ENCODE data around the gene CACNA2D3. TPM values are rescaled to one million over a fixed set of nuclear protein-coding genes. Genes with fewer than 3 reads are reported as not detected.

Gene CACNA2D3
- total RNA-seq, 1 experiment from 2014 or later: not detected

DNA sequence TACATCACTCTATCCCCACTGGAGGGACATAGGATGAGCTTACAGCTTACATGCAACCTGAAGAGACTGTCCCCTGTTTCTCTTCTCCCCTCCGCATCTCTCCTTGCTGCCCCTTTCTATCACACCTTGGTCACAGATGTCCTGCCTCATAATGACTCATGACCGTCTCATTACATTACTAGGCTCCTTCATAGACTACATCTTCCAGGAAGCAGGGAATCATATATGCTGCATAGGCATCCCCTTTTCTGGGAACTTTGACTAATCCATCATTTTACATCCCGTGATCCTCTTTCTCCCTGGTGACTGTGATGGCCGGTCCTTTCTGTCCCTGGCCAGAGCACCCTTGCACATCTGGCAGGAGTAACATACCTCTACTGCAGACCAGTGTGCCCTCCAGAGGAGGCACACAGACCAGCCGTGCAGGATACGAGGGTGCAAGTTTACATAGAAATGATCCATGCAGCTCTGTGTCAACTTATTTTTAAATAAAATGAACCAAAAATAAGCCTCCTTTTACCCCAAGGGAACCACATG, 188.9 kb downstream of the CACNA2D3 start:
- intact Hi-C loops (cut with micrococcal nuclease): no loop called here
- no peak overlapping the region for H3K9ac ChIP-seq (ENCODE audit: low read length)
- H3K4me3 ChIP-seq (ENCODE audit: low read length): no peak overlapping the region
- no peaks in the 10 kb centered on the region for H3K79me2 ChIP-seq (ENCODE audit: low read length)
- no peaks in the 10 kb centered on the region for H3K9me3 ChIP-seq (ENCODE audit: low read length)
- no peak overlapping the region for H3K4me2 ChIP-seq (ENCODE audit: low read length)
- no peak for TF ChIP-seq EZH2phosphoT487 (IDR thresholded peaks at IDR 0.05; ENCODE audit: borderline replicate concordance, low read length)
- no peak for TF ChIP-seq EZH2 (IDR thresholded peaks at IDR 0.05; ENCODE audit: low read length, unreplicated experiment)
- TF ChIP-seq CTCF (conservative IDR thresholded peaks at IDR 0.05; ENCODE audit: low read depth, low read length): no peak
- H2AFZ ChIP-seq (ENCODE audit: low read length): no peak overlapping the region
- H3K36me3 ChIP-seq (ENCODE audit: low read depth, low read length): no peaks in the 10 kb centered on the region
- H3K4me1 ChIP-seq (ENCODE audit: insufficient read depth, low read length): no peaks in the 10 kb centered on the region
- H4K20me1 ChIP-seq (ENCODE audit: low read length): no peaks in the 10 kb centered on the region
- POLR2A ChIA-PET (ENCODE audit: unreplicated experiment): no interaction called here
- DNase-seq: no peak
- CTCF ChIA-PET: no interaction called here
- H3K27ac ChIP-seq (ENCODE audit: low read length): no peak overlapping the region
- ATAC-seq: no peak
- H3K9me2 ChIP-seq (replicated peaks; ENCODE audit: low read length): no peaks in the 10 kb centered on the region
- no TSS peak for BruUV-seq (replicated peaks)
- no peaks in the 10 kb centered on the region; the same call in 1 of the 2 replicates for H3K27me3 ChIP-seq (ENCODE audit: low read length)
- H3F3A ChIP-seq (ENCODE audit: low read length, unreplicated experiment): no peaks in the 10 kb centered on the region

GRCh38 chr3:54312156-54312899, 190.0 kb downstream of the CACNA2D3 start:
- TF ChIP-seq CTCF (conservative IDR thresholded peaks at IDR 0.05; ENCODE audit: low read depth, low read length): no peak
- TF ChIP-seq EZH2 (IDR thresholded peaks at IDR 0.05; ENCODE audit: low read length, unreplicated experiment): no peak
- no peak for TF ChIP-seq EZH2phosphoT487 (IDR thresholded peaks at IDR 0.05; ENCODE audit: borderline replicate concordance, low read length)
- H2AFZ ChIP-seq (ENCODE audit: low read length): no peak overlapping the region
- intact Hi-C loops (cut with micrococcal nuclease): no loop called here
- H3K9me2 ChIP-seq (replicated peaks; ENCODE audit: low read length): no peaks in the 10 kb centered on the region
- no peaks in the 10 kb centered on the region for H3K36me3 ChIP-seq (ENCODE audit: low read depth, low read length)
- BruUV-seq (replicated peaks): no TSS peak
- DNase-seq: no peak
- H3K27ac ChIP-seq (ENCODE audit: low read length): no peak overlapping the region
- no peaks in the 10 kb centered on the region for H3K79me2 ChIP-seq (ENCODE audit: low read length)
- H3K27me3 ChIP-seq (ENCODE audit: low read length): no peaks in the 10 kb centered on the region; the same call in 1 of the 2 replicates
- no peak overlapping the region for H3K4me3 ChIP-seq (ENCODE audit: low read length)
- ChIA-PET CTCF (no interaction called here), POLR2A (ENCODE audit: unreplicated experiment) (no interaction called here)
- ATAC-seq: no peak
- H3K9me3 ChIP-seq (ENCODE audit: low read length): no peaks in the 10 kb centered on the region
- H3K4me1 ChIP-seq (ENCODE audit: insufficient read depth, low read length): no peaks in the 10 kb centered on the region
- no peaks in the 10 kb centered on the region for H4K20me1 ChIP-seq (ENCODE audit: low read length)
- H3K9ac ChIP-seq (ENCODE audit: low read length): no peak overlapping the region
- H3F3A ChIP-seq (ENCODE audit: low read length, unreplicated experiment): no peaks in the 10 kb centered on the region
- no peak overlapping the region for H3K4me2 ChIP-seq (ENCODE audit: low read length)

- Histone ChIP-seq H3K79me2 (ENCODE audit: low read length) (no peaks in the 10 kb centered on the region), H3K4me3 (ENCODE audit: low read length) (no peak overlapping the region), H3K9me2 (replicated peaks; ENCODE audit: low read length) (no peaks in the 10 kb centered on the region), H3F3A (ENCODE audit: low read length, unreplicated experiment) (no peaks in the 10 kb centered on the region), H3K9ac (ENCODE audit: low read length) (no peak overlapping the region), H3K27me3 (ENCODE audit: low read length) (no peaks in the 10 kb centered on the region; the same call in 1 of the 2 replicates), H3K9me3 (ENCODE audit: low read length) (no peaks in the 10 kb centered on the region), H3K27ac (ENCODE audit: low read length) (no peak overlapping the region), H4K20me1 (ENCODE audit: low read length) (no peaks in the 10 kb centered on the region), H3K36me3 (ENCODE audit: low read depth, low read length) (no peaks in the 10 kb centered on the region), H3K4me1 (ENCODE audit: insufficient read depth, low read length) (no peaks in the 10 kb centered on the region), H2AFZ (ENCODE audit: low read length) (no peak overlapping the region), H3K4me2 (ENCODE audit: low read length) (no peak overlapping the region)
- DNase-seq (no peak), ATAC-seq (no peak)
- no TSS peak for BruUV-seq (replicated peaks)
- ChIA-PET CTCF (no interaction called here), POLR2A (ENCODE audit: unreplicated experiment) (no interaction called here)
- TF ChIP-seq EZH2phosphoT487 (IDR thresholded peaks at IDR 0.05; ENCODE audit: borderline replicate concordance, low read length) (no peak), CTCF (conservative IDR thresholded peaks at IDR 0.05; ENCODE audit: low read depth, low read length) (no peak), EZH2 (IDR thresholded peaks at IDR 0.05; ENCODE audit: low read length, unreplicated experiment) (no peak)
- intact Hi-C loops (cut with micrococcal nuclease): no loop called here
These were observed 191.1 kb downstream of the CACNA2D3 start for GRCh38 chr3:54313418-54313817.
